PC-3 (cell line): ENCODE results near the gene ABHD16A. TPM values are rescaled to one million over a fixed set of nuclear protein-coding genes. Genes with fewer than 3 reads are reported as not detected.
"Not testable (repeated sequence)": the region's sequence is repeated elsewhere in the genome, so short reads cannot be mapped to it uniquely, and the experiment has no call there.

Experiments
- ATAC-seq: fragments of 200-7000 bp; cut with Tn5 transposase; 2 replicates; pipeline ENCODE4 v1.9.1; 2020; ENCODE audit warnings: mild to moderate bottlenecking, moderate library complexity
- BruUV-seq: library from RNA; stranded (reverse); fragments of 400-500 nt; replicated peaks from 2 replicates; lab custom pipeline; 2021; lab: Mats Ljungman, UMichigan
- CTCF ChIA-PET: fragments of 300-600 bp; sonication (Branson Sonifier 250); formaldehyde crosslinking; loops from one replicate; lab custom pipeline; 2022; ENCODE audit warnings: antibody characterized with exemption; lab: Charles Lee
- POLR2A ChIA-PET: fragments of 300-600 bp; sonication (Branson Sonifier 250); formaldehyde crosslinking; loops from one replicate; lab custom pipeline; 2022; ENCODE audit warnings: antibody characterized with exemption; ENCODE audit not compliant: unreplicated experiment; lab: Charles Lee
- DNase-seq: peaks from one replicate; pipeline ENCODE4 v3.0.0-alpha.2; 2015
- H2AFZ ChIP-seq: fragments of 300-600 bp; sonication (generic); 2 replicates; pipeline ENCODE4 v1.6.0; 2016; ENCODE audit warnings: antibody characterized with exemption, low read length
- H3F3A ChIP-seq: fragments of 300-600 bp; sonication (generic); one replicate; pipeline ENCODE4 v1.6.0; 2017; ENCODE audit warnings: antibody characterized with exemption, low read length, control low read depth, mild to moderate bottlenecking; ENCODE audit not compliant: unreplicated experiment
- H3K27ac ChIP-seq: fragments of 300-600 bp; sonication (generic); 2 replicates; pipeline ENCODE4 v1.5.1; 2016; ENCODE audit warnings: mild to moderate bottlenecking, low read length
- H3K27me3 ChIP-seq: fragments of 300-600 bp; sonication (generic); 2 replicates; pipeline ENCODE4 v1.6.1; 2016; ENCODE audit warnings: low read length, mixed read lengths
- H3K36me3 ChIP-seq: fragments of 300-600 bp; sonication (generic); 2 replicates; pipeline ENCODE4 v1.6.1; 2016; ENCODE audit warnings: low read depth, mixed run types, low read length, mixed read lengths
- H3K4me1 ChIP-seq: fragments of 300-600 bp; sonication (generic); 2 replicates; pipeline ENCODE4 v1.5.1; 2016; ENCODE audit warnings: low read length; ENCODE audit not compliant: insufficient read depth
- H3K4me2 ChIP-seq: fragments of 300-600 bp; sonication (generic); 2 replicates; pipeline ENCODE4 v1.6.0; 2016; ENCODE audit warnings: low read length
- H3K4me3 ChIP-seq: fragments of 300-600 bp; sonication (generic); 2 replicates; pipeline ENCODE4 v1.5.1; 2016; ENCODE audit warnings: mild to moderate bottlenecking, low read length, mixed read lengths
- H3K79me2 ChIP-seq: fragments of 300-600 bp; sonication (generic); 2 replicates; pipeline ENCODE4 v1.6.1; 2017; ENCODE audit warnings: low read length, mixed read lengths
- H3K9ac ChIP-seq: fragments of 300-600 bp; sonication (generic); 2 replicates; pipeline ENCODE4 v1.6.0; 2016; ENCODE audit warnings: mild to moderate bottlenecking, low read length
- H3K9me2 ChIP-seq: fragments of 300-600 bp; sonication (generic); replicated peaks from 2 replicates; pipeline ENCODE4 v1.6.1; 2016; ENCODE audit warnings: mixed run types, low read length, mixed read lengths
- H3K9me3 ChIP-seq: fragments of 300-600 bp; sonication (generic); 2 replicates; pipeline ENCODE4 v1.6.1; 2016; ENCODE audit warnings: low read length, mixed read lengths
- H4K20me1 ChIP-seq: fragments of 300-600 bp; sonication (generic); 2 replicates; pipeline ENCODE4 v1.6.1; 2016; ENCODE audit warnings: low read length, mixed read lengths
- CTCF ChIP-seq: fragments of 300-600 bp; sonication (generic); conservative IDR thresholded peaks from 2 replicates; pipeline ENCODE4 v1.5.1; 2017; ENCODE audit warnings: antibody characterized with exemption, low read depth, mild to moderate bottlenecking, low read length
- EZH2 ChIP-seq: fragments of 300-600 bp; sonication (generic); IDR thresholded peaks from one replicate; pipeline ENCODE4 v1.6.1; 2017; ENCODE audit warnings: antibody characterized with exemption, mild to moderate bottlenecking, low read length; ENCODE audit not compliant: unreplicated experiment
- EZH2phosphoT487 ChIP-seq: fragments of 300-600 bp; sonication (generic); IDR thresholded peaks from 2 replicates; pipeline ENCODE4 v1.6.1; 2018; ENCODE audit warnings: mild to moderate bottlenecking, antibody characterized with exemption, low read length, borderline replicate concordance
- intact Hi-C: fragments of 100-400 bp; cut with micrococcal nuclease; formaldehyde crosslinking; loops from 2 replicates; pipeline ENCODE4 v1.9.0; 2023
- total RNA-seq: library from RNA; depleted of rRNA; stranded (reverse); fragments of >200 nt; gene quantifications from 2 replicates; pipeline ENCODE4 v1.2.3, GENCODE V29; 2014

Gene ABHD16A
- total RNA-seq, 1 experiment from 2014 or later = 52.0 TPM

DNA sequence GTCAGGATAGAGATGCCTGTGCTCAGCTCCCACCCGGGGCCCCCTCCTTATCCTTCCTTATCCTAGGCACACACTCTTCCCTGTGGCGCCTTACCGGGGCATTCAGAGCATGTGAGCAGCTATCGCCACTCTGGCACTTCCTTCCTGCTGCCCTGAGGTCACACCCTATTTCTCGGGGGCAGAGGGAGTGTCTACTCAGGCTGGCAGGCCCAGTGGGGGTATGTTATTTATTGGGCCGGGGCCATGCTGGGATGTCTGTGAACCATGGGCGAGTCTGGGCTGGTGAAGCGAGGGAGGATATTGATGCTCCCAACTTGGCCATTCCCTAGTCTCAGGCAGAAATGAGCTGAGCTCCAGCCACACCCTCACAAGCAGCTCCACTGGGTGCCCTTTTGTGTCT, 8.1 kb upstream of the ABHD16A start:
- Histone ChIP-seq H3K36me3 (no peaks in the 10 kb centered on the region), H3K79me2 (no peaks in the 10 kb centered on the region), H3K4me1 (no peaks in the 10 kb centered on the region), H3K27me3 (no peaks in the 10 kb centered on the region), H3K27ac (no peak overlapping the region), H4K20me1 (no peaks in the 10 kb centered on the region), H3K4me2 (no peak overlapping the region), H3K9me2 (no peaks in the 10 kb centered on the region), H3K9ac (no peak overlapping the region), H3K4me3 (no peak overlapping the region), H3K9me3 (no peaks in the 10 kb centered on the region), H3F3A (no peaks in the 10 kb centered on the region), H2AFZ (no peak overlapping the region)
- ChIA-PET POLR2A (no interaction called here), CTCF (no interaction called here)
- DNase-seq (no peak), ATAC-seq (no peak)
- BruUV-seq = no TSS peak
- intact Hi-C loops = loop anchor here (10.0 kb wide), 1 partner anchor 54 kb away; the partner anchor contains the start of gene SAPCD1
- no peak for TF ChIP-seq EZH2phosphoT487
- no peak for TF ChIP-seq CTCF
- TF ChIP-seq EZH2 = no peak

DNA sequence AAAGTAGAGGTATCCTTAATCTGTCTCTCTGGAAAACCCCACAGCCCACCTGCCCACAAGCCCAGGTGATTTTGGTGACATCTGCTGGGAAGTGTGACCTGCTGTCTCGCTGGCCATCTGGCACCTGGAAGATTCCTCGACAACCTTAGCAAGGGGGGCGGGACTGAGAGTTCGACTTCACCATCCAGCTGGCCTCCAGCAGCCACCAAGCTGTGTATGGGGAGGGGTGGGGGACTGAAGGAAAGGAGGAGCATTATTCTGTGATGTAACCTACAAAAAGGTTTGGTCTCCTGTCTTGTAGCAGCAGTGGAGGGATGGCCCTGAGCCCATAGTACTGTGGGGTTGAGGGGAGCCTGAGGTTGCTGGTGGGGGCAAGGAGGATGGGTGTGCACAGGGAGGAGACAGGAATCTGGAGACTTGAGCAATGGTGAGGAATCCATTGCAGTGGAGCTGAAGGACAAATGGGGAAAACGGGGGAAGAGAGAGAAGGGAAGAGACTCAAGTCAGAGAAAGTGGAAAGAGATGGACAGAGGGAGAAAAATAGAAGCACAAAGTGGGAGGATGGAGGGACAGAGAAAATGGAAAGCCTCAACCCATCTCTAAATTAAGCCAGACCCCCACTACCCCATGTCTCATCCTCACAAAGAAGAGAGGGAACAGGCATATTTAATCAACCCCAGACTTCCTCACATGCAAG, 7.5 kb upstream of the ABHD16A start:
- Histone ChIP-seq H3K79me2 (no peaks in the 10 kb centered on the region), H3K36me3 (no peaks in the 10 kb centered on the region), H3K9ac (no peak overlapping the region), H3K27ac (no peak overlapping the region), H3K27me3 (no peaks in the 10 kb centered on the region), H3K4me1 (no peaks in the 10 kb centered on the region), H3K9me2 (no peaks in the 10 kb centered on the region), H3F3A (no peaks in the 10 kb centered on the region), H2AFZ (no peak overlapping the region), H3K4me2 (no peak overlapping the region), H3K4me3 (no peak overlapping the region), H4K20me1 (no peaks in the 10 kb centered on the region), H3K9me3 (no peaks in the 10 kb centered on the region)
- no peak for TF ChIP-seq EZH2phosphoT487
- TF ChIP-seq CTCF = no peak
- no peak for TF ChIP-seq EZH2
- intact Hi-C loops = loop anchor here (10.0 kb wide), 1 partner anchor 54 kb away; the partner anchor contains the start of gene SAPCD1
- CTCF ChIA-PET = no interaction called here
- no TSS peak for BruUV-seq
- POLR2A ChIA-PET = no interaction called here
- no peak for ATAC-seq
- no peak for DNase-seq

GRCh38 chr6:31709157-31709556, 6.0 kb upstream of the ABHD16A start:
- POLR2A ChIA-PET, H4K20me1 ChIP-seq, H3K79me2 ChIP-seq, H3F3A ChIP-seq, H3K9me2 ChIP-seq, H3K27me3 ChIP-seq, H3K36me3 ChIP-seq, H3K4me2 ChIP-seq, DNase-seq, H3K9me3 ChIP-seq, H3K27ac ChIP-seq, ATAC-seq, BruUV-seq, H3K4me3 ChIP-seq, H3K9ac ChIP-seq, H3K4me1 ChIP-seq, intact Hi-C loops, H2AFZ ChIP-seq: not testable (repeated sequence)
- CTCF ChIA-PET = interaction anchor here (0.7 kb wide), 1 partner anchor 98 kb away, joined by 4 read pairs; the partner anchor contains the start of gene LSM2
